GM12875 (cell line): Measurements from ENCODE around the gene IFFO2.

Experiments
- H3K4me3 ChIP-seq: one replicate; pipeline ENCODE4 v1.5.1; 2011; ENCODE audit warnings: low read depth, low read length, control low read depth
- TF ChIP-seq, protein P1 (sequence below): IDR thresholded peaks from 2 replicates; pipeline ENCODE4 v1.5.1; 2011; ENCODE audit warnings: low read depth, mild to moderate bottlenecking, control low read depth, inconsistent platforms, low read length, moderate library complexity, borderline replicate concordance; ENCODE audit not compliant: insufficient read depth

IFFO2 gene

DNA sequence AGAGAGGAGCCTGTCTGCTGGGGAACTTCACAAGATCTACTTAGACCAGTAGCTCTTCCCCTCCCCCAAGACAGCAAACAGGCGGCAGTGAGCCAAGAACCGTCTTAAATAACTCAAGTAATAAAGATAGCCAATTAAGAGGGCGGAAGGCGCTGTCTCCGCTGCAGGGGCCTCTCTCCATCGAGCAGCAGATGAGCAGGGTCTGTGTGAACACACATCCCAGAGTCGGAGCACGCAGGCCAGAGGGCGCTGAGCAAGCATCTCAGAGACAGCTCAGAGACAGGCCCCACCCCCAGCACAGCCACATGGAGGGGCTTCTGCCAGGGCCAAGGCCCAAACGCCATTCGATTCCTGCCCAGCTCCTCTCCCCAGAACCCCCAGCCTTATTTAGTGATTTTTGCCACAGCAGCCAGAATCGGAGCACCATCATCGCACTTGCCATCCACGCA lies 11.1 kb downstream of the IFFO2 start:
- TF ChIP-seq, protein P1, sequence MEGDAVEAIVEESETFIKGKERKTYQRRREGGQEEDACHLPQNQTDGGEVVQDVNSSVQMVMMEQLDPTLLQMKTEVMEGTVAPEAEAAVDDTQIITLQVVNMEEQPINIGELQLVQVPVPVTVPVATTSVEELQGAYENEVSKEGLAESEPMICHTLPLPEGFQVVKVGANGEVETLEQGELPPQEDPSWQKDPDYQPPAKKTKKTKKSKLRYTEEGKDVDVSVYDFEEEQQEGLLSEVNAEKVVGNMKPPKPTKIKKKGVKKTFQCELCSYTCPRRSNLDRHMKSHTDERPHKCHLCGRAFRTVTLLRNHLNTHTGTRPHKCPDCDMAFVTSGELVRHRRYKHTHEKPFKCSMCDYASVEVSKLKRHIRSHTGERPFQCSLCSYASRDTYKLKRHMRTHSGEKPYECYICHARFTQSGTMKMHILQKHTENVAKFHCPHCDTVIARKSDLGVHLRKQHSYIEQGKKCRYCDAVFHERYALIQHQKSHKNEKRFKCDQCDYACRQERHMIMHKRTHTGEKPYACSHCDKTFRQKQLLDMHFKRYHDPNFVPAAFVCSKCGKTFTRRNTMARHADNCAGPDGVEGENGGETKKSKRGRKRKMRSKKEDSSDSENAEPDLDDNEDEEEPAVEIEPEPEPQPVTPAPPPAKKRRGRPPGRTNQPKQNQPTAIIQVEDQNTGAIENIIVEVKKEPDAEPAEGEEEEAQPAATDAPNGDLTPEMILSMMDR: no peak
- H3K4me3 ChIP-seq: no peak overlapping the region

DNA sequence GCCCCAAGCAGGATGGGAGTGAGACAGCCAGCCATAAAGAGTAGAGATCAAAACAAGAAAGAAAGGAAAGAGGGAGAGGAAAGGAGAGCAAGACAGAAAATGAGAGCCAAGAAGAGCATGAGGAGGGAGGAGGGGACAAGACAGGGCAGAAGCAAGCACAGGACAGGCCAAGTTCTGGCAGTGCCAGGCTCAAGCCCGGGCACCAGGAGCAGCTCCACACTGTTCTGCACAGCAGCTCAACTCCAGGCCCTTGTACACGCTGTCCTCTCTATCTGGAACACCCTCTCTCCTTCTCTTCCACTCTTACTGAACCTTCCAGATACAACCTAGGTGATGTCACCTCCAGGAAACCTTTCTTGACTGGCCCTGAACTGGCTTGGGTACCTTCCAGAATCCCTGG lies 11.7 kb downstream of the IFFO2 start:
- TF ChIP-seq, protein P1: no peak

DNA sequence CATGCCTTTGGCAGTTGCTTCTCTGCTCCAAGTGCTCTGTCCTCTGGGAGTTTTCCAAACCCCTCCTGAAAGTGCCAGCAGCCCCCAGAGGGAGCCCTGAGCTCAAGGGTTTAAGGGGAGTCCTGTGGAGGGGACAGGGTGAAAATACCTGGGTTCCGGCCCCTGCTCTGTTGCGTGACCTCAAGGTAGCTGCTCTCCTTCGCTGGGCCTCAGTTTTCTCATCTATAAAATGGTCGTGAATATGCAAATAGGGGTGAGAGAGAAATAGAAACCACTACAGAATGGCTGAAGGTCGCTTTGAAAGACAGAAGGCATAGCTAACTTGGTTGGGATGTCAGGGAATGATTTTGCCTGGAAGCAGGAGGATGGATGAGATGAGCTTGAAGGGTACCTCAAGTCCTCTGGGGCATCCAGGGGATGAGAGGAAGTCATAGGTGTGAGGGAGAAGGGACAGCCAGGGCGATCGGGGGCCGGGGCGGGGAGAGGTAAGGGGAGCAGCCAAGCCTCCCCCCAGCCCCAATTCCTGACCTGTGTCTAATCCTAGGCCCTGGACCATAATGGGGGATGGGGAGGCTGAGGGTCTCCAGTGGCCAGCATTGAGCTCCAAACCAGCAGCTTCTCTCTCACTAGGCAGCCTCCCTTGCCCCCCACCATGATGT lies 12.4 kb downstream of the IFFO2 start:
- no peak overlapping the region for H3K4me3 ChIP-seq
- TF ChIP-seq, protein P1: no peak

More for the DNA sequence above, 11.7 kb downstream of the IFFO2 start:
- no peak overlapping the region for H3K4me3 ChIP-seq

DNA sequence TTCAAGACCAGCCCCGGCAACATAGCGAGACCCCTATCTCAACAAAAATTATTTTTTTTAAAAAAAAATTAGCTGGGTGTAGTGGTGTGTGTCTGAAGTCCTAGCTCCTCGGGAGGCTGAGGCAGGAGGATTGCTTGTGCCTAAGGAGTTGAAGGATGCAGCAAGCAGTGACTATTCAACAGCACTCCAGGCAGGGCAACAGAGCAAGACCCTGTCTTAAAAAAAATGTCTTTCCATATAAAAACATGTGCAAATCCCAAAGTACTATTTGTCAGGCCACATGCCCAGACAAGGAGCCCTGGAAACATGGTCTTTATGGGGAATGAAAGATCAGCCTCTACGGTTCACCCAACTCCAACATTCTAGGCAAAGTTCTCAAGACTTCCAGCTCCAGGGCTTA lies 13.3 kb downstream of the IFFO2 start:
- no peak overlapping the region for H3K4me3 ChIP-seq
- TF ChIP-seq, protein P1: no peak

DNA sequence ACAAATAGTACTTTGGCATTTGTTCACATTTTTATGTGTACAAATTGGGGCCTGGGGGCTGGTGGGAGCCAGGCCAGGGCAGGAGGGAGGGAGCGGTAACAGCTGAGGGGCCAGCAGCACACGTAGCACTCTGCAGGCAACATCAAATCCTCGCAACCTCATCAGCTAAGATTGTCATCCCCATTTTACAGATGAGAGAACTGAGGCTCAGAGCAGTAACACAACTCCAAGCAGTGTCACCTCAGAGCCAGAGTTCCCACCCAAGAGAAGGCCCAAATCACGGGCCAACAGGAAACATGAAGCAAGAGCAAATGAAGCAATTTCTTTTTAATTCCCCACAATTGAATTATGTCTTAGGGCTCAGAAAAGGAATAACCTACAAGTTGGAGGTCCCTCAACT lies 14.1 kb downstream of the IFFO2 start:
- TF ChIP-seq, protein P1: no peak
- H3K4me3 ChIP-seq: no peak overlapping the region

DNA sequence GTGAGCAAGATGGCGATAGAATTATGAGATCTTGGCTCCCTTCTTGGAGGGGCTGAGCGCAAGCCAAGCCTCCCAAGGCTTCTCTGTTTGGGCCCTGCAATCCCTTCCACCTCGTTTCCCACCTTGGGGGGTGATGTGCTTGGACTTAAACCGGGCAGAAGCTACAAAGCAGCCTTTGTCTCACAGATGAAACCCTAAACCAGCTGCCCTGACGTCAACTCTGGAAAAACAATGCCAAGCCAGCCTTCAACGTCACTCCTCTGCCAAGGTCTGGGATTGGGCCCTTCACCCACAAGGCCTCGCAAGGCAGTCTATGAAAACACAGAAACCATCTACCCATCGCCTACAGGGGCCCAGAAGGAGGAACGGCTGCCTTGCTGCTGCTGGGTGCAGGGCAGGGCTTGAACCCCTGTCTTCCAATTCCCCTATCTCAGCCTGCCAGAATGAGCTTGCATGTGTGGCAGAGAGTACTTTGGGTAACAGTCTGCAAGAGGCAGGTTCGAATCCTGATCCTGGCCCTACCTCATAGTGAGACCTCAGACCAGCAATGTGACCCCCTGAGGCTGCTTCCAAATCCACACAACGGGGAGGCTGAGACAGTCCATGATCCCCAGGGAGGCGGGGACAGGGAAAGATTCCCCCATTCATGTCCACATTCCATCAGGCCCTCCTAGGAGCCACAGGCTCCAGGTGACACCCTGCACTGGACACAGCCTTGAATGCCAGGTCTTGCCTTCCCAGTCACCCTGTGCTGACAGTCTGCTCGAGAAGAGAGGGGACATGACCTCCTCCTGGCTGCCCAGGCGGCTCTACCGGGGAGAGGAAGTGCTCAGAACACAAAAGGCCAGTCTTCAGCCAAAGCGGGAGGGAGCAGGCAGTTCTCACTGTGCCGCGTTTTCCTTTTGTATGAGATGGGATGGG lies 15.0 kb downstream of the IFFO2 start:
- TF ChIP-seq, protein P1: no peak
- no peak overlapping the region for H3K4me3 ChIP-seq
